Large intestine (tissue), 3 donors: ENCODE measurements around the gene ZSCAN29. TPM values are rescaled to one million over a fixed set of nuclear protein-coding genes. Genes with fewer than 3 reads are reported as not detected.

Experiments
- DNase-seq, 2 donors: peaks; one replicate each; pipeline versions ENCODE4 v3.0.0 to v3.0.0-alpha.2; 2013
- H3K27ac ChIP-seq: one replicate; pipeline ENCODE4 v1.5.1; 2013; ENCODE audit warnings: low read length
- H3K27me3 ChIP-seq: 2 replicates; pipeline ENCODE4 v1.6.1; 2013; ENCODE audit warnings: low read length; ENCODE audit not compliant: control insufficient read depth, insufficient read depth
- H3K36me3 ChIP-seq: 2 replicates; pipeline ENCODE4 v1.6.1; 2013; ENCODE audit warnings: low read length; ENCODE audit not compliant: control insufficient read depth, insufficient read depth
- H3K4me1 ChIP-seq: one replicate; pipeline ENCODE4 v1.6.1; 2013; ENCODE audit warnings: low read length; ENCODE audit not compliant: control insufficient read depth, insufficient read depth
- H3K4me3 ChIP-seq: one replicate; pipeline ENCODE4 v1.5.1; 2013; ENCODE audit warnings: low read length
- H3K9me3 ChIP-seq: one replicate; pipeline ENCODE4 v1.6.1; 2013; ENCODE audit warnings: mild to moderate bottlenecking, low read depth, low read length, moderate library complexity; ENCODE audit not compliant: control insufficient read depth
- WGBS: methylation state at CpG from one replicate; pipeline ENCODE4 v1.1.5; 2013; ENCODE audit warnings: low lambda C conversion rate; ENCODE audit not compliant: insufficient coverage; 5-methylcytosine and 5-hydroxymethylcytosine counted together
- polyA plus RNA-seq: library from polyadenylated mRNA; unstranded; fragments of 120-200 nt; gene quantifications from one replicate; pipeline ENCODE4 v1.2.1, GENCODE V29; 2013

Gene ZSCAN29
- polyA plus RNA-seq, 1 donor = 25.3 TPM

GRCh38 chr15:43317566-43318184, 53.2 kb downstream of the ZSCAN29 start:
- no peak overlapping the region for H3K4me3 ChIP-seq
- peaks cover 6% of the 10 kb centered on the region for H3K27me3 ChIP-seq
- no peaks in the 10 kb centered on the region for H3K36me3 ChIP-seq
- H3K4me1 ChIP-seq = no peaks in the 10 kb centered on the region
- no peak for DNase-seq
- no peaks in the 10 kb centered on the region for H3K9me3 ChIP-seq
- no peak overlapping the region for H3K27ac ChIP-seq
- WGBS = 80% methylated on average over 1 of the region's 8 CpGs

DNA sequence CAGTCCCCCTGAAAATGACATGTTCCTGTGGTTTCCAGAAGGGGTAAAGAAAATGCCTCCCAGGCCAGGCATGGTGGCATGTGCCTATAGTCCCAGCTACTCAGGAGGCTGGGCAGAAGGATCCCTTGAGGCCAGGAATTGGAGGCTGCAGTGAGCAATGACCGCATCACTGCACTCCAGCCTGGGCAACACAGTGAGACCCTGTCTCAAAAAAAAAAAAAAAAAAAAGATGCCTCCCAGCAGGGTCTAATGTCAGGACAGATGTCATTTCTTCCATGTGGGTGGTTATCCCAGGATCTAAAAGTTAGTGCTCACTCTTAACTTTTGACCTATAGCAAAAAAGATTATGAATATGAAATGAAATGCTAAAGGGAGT, 53.9 kb downstream of the ZSCAN29 start:
- no peaks in the 10 kb centered on the region for H3K36me3 ChIP-seq
- peaks cover 6% of the 10 kb centered on the region for H3K27me3 ChIP-seq
- no peak overlapping the region for H3K4me3 ChIP-seq
- DNase-seq = no peak
- WGBS = no CpG with 5 or more reads among the region's 1 CpG
- H3K27ac ChIP-seq = no peak overlapping the region
- H3K9me3 ChIP-seq = no peaks in the 10 kb centered on the region
- no peaks in the 10 kb centered on the region for H3K4me1 ChIP-seq

- no peak overlapping the region for H3K27ac ChIP-seq
- no CpG with 5 or more reads among the region's 6 CpGs for WGBS
Measured at GRCh38 chr15:43316016-43316970, 54.5 kb downstream of the ZSCAN29 start.

DNA sequence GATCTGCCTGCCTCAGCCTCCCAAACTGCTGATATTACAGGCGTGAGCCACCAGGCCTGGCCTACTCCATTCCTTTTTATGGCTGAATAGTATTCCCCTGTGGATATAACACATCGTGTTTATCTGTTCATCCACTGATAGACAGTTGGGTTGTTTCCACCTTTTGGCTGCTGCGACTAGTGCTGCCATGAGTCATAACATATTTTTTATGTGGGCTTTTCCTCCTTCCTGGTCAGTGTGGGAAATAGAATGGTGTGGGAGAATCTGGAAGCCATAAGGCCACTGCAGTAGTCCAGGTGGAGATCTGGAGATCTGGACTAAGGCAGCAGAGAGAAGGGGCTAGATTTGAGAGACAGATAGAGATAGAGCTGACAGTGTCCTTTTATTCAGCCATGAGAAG, 56.7 kb downstream of the ZSCAN29 start:
- Histone ChIP-seq H3K4me3 (no peak overlapping the region), H3K36me3 (no peaks in the 10 kb centered on the region), H3K27ac (no peak overlapping the region), H3K27me3 (peaks cover 22% of the 10 kb centered on the region), H3K9me3 (no peaks in the 10 kb centered on the region), H3K4me1 (no peaks in the 10 kb centered on the region)
- DNase-seq = no peak
- no CpG with 5 or more reads among the region's 3 CpGs for WGBS

More at GRCh38 chr15:43316016-43316970, 54.5 kb downstream of the ZSCAN29 start:
- peak in 1 of 2 donors; percentile 18 for DNase-seq
- Histone ChIP-seq H3K27me3 (peaks cover 6% of the 10 kb centered on the region), H3K4me1 (no peaks in the 10 kb centered on the region), H3K4me3 (no peak overlapping the region), H3K9me3 (no peaks in the 10 kb centered on the region), H3K36me3 (no peaks in the 10 kb centered on the region)

- no peak for DNase-seq
- H3K4me3 ChIP-seq = no peak overlapping the region
- H3K27me3 ChIP-seq = peaks cover 26% of the 10 kb centered on the region
- no peaks in the 10 kb centered on the region for H3K4me1 ChIP-seq
- no peaks in the 10 kb centered on the region for H3K9me3 ChIP-seq
- H3K36me3 ChIP-seq = no peaks in the 10 kb centered on the region
- no CpG with 5 or more reads among the region's 4 CpGs for WGBS
- H3K27ac ChIP-seq = no peak overlapping the region
Measured at GRCh38 chr15:43312378-43312777, 58.5 kb downstream of the ZSCAN29 start.

Other genes with a start within 250 kb of the ZSCAN29 start
- gene TMEM62, start 237.5 kb downstream of the ZSCAN29 start, polyA plus RNA-seq = 30.6 TPM
- 62.5 TPM for gene CCNDBP1, start 185.6 kb downstream of the ZSCAN29 start, polyA plus RNA-seq
- gene EPB42, start 150.0 kb downstream of the ZSCAN29 start, polyA plus RNA-seq = 2.8 TPM
- 0.03 TPM for gene TGM5, start 104.1 kb downstream of the ZSCAN29 start, polyA plus RNA-seq
- not detected for gene TGM7, start 68.8 kb downstream of the ZSCAN29 start, polyA plus RNA-seq
- 8.1 TPM for gene LCMT2, start 40.5 kb downstream of the ZSCAN29 start, polyA plus RNA-seq
- gene TUBGCP4, start 58 bp upstream of the ZSCAN29 start, polyA plus RNA-seq = 16.4 TPM
- 35.6 TPM for gene TP53BP1, start 122.1 kb upstream of the ZSCAN29 start, polyA plus RNA-seq
- 5.4 TPM for gene MAP1A, start 146.6 kb upstream of the ZSCAN29 start, polyA plus RNA-seq
- gene PPIP5K1, start 219.2 kb upstream of the ZSCAN29 start, polyA plus RNA-seq = 159 TPM
- 15.3 TPM for gene CKMT1B, start 223.0 kb upstream of the ZSCAN29 start, polyA plus RNA-seq
- 10.9 TPM for gene STRC, start 247.8 kb upstream of the ZSCAN29 start, polyA plus RNA-seq